Loucy (cell line): ENCODE data around the gene LRRC18.

Experiments used
- H2AFZ ChIP-seq: fragments of 200-600 bp; sonication (generic); 2 replicates; pipeline ENCODE4 v1.6.0; 2016; ENCODE audit warnings: antibody characterized with exemption, mild to moderate bottlenecking, low read length, moderate library complexity
- H3F3A ChIP-seq: fragments of 200-600 bp; 2 replicates; pipeline ENCODE4 v1.6.0; 2016; ENCODE audit warnings: antibody characterized with exemption, low read depth, mild to moderate bottlenecking
- H3K27me3 ChIP-seq: fragments of 200-600 bp; sonication (generic); 2 replicates; pipeline ENCODE4 v1.6.1; 2014; ENCODE audit warnings: low read length, mild to moderate bottlenecking; ENCODE audit not compliant: insufficient read depth, poor library complexity, severe bottlenecking
- H3K36me3 ChIP-seq: fragments of 200-600 bp; sonication (generic); 2 replicates; pipeline ENCODE4 v1.6.1; 2016; ENCODE audit warnings: low read length; ENCODE audit not compliant: insufficient read depth
- H3K4me1 ChIP-seq: fragments of 200-600 bp; sonication (generic); 2 replicates; pipeline ENCODE4 v1.5.1; 2014; ENCODE audit warnings: low read length, mild to moderate bottlenecking; ENCODE audit not compliant: insufficient read depth, poor library complexity, severe bottlenecking
- H3K4me2 ChIP-seq: fragments of 200-600 bp; sonication (generic); 2 replicates; pipeline ENCODE4 v1.6.0; 2014; ENCODE audit warnings: antibody characterized with exemption, low read length, low read depth, mild to moderate bottlenecking; ENCODE audit not compliant: poor library complexity, severe bottlenecking
- H3K4me3 ChIP-seq: fragments of 200-600 bp; sonication (generic); 2 replicates; pipeline ENCODE4 v1.5.1; 2014; ENCODE audit warnings: low read length, mild to moderate bottlenecking, mixed read lengths; ENCODE audit not compliant: poor library complexity, severe bottlenecking
- H3K79me2 ChIP-seq: fragments of 200-600 bp; sonication (generic); 2 replicates; pipeline ENCODE4 v1.6.1; 2014; ENCODE audit warnings: low read length; ENCODE audit not compliant: insufficient read depth
- H3K9ac ChIP-seq: fragments of 200-600 bp; sonication (generic); 2 replicates; pipeline ENCODE4 v1.6.0; 2014; ENCODE audit warnings: mild to moderate bottlenecking, low read depth, low read length, moderate library complexity; ENCODE audit not compliant: poor library complexity, severe bottlenecking
- H3K9me2 ChIP-seq: fragments of 200-600 bp; sonication (generic); replicated peaks from 2 replicates; pipeline ENCODE4 v1.6.1; 2016; ENCODE audit warnings: low read depth, low read length, mixed read lengths
- H3K9me3 ChIP-seq: fragments of 200-600 bp; sonication (generic); 2 replicates; pipeline ENCODE4 v1.6.1; 2014; ENCODE audit warnings: mild to moderate bottlenecking, antibody characterized with exemption, low read length, low read depth; ENCODE audit not compliant: insufficient read depth
- H4K20me1 ChIP-seq: fragments of 200-600 bp; sonication (generic); 2 replicates; pipeline ENCODE4 v1.6.0; 2014; ENCODE audit warnings: antibody characterized with exemption, low read length, mild to moderate bottlenecking; ENCODE audit not compliant: insufficient read depth, poor library complexity, severe bottlenecking
- EZH2phosphoT487 ChIP-seq: fragments of 200-600 bp; IDR thresholded peaks from 2 replicates; pipeline ENCODE4 v1.6.1; 2018; ENCODE audit warnings: antibody characterized with exemption, mild to moderate bottlenecking, moderate library complexity, borderline replicate concordance
- TF ChIP-seq, protein P1 (sequence below): fragments of 200-600 bp; sonication (generic); conservative IDR thresholded peaks from 2 replicates; pipeline ENCODE4 v1.5.1; 2014; ENCODE audit warnings: mild to moderate bottlenecking, antibody characterized with exemption, low read length

Gene LRRC18

DNA sequence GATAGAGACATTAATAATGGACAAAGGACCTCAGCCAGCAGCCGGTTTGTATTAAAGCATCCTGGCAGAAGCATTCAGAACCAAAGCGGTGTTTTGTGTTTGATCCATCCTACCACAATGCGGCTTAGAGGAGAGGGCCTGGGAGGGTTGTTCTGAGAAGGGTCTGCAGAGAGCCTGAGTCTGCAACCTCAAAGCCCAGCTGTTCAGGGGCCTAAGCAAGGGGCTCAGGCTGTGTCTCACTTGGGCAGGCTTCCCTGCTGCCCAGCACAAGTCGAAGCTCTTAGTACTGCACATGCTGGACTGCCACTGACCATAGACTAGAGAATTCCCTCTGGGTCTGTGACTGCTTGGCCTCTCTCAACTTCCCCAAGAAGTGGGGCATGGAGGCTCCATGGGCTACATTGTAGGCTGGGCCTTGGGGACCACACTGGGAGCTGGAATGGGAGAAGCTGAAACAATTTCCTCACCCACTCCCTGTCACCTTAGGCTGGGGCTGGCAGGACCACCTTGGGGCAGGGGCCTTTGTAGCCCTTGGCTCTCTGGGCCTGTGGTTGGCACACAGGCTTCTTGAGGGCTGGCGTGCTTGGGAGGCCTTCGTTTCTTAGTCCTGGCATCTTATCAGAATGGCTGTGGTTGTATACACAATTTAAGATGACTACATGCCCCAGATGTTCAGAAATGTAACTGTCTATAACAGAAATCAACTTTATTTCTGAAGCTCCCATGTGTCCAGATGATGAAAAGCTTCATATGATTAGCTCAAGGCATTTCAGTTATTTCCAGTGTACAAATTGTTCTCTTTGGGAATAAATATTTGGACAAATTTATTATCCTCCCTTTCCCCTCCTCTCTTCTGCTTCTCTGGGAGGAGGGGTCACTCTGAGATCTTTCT is 44.5 kb downstream of the LRRC18 start:
- H3F3A ChIP-seq = no peaks in the 10 kb centered on the region
- no peak overlapping the region for H3K9ac ChIP-seq
- no peaks in the 10 kb centered on the region for H3K4me1 ChIP-seq
- no peaks in the 10 kb centered on the region for H4K20me1 ChIP-seq
- no peak overlapping the region for H3K4me3 ChIP-seq
- H3K4me2 ChIP-seq = no peak overlapping the region
- no peak for TF ChIP-seq EZH2phosphoT487
- TF ChIP-seq, protein P1, sequence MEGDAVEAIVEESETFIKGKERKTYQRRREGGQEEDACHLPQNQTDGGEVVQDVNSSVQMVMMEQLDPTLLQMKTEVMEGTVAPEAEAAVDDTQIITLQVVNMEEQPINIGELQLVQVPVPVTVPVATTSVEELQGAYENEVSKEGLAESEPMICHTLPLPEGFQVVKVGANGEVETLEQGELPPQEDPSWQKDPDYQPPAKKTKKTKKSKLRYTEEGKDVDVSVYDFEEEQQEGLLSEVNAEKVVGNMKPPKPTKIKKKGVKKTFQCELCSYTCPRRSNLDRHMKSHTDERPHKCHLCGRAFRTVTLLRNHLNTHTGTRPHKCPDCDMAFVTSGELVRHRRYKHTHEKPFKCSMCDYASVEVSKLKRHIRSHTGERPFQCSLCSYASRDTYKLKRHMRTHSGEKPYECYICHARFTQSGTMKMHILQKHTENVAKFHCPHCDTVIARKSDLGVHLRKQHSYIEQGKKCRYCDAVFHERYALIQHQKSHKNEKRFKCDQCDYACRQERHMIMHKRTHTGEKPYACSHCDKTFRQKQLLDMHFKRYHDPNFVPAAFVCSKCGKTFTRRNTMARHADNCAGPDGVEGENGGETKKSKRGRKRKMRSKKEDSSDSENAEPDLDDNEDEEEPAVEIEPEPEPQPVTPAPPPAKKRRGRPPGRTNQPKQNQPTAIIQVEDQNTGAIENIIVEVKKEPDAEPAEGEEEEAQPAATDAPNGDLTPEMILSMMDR = no peak
- no peaks in the 10 kb centered on the region for H3K9me3 ChIP-seq
- H3K9me2 ChIP-seq = no peaks in the 10 kb centered on the region
- H3K27me3 ChIP-seq = no peaks in the 10 kb centered on the region
- no peak overlapping the region for H2AFZ ChIP-seq
- no peaks in the 10 kb centered on the region for H3K79me2 ChIP-seq
- no peaks in the 10 kb centered on the region for H3K36me3 ChIP-seq

DNA sequence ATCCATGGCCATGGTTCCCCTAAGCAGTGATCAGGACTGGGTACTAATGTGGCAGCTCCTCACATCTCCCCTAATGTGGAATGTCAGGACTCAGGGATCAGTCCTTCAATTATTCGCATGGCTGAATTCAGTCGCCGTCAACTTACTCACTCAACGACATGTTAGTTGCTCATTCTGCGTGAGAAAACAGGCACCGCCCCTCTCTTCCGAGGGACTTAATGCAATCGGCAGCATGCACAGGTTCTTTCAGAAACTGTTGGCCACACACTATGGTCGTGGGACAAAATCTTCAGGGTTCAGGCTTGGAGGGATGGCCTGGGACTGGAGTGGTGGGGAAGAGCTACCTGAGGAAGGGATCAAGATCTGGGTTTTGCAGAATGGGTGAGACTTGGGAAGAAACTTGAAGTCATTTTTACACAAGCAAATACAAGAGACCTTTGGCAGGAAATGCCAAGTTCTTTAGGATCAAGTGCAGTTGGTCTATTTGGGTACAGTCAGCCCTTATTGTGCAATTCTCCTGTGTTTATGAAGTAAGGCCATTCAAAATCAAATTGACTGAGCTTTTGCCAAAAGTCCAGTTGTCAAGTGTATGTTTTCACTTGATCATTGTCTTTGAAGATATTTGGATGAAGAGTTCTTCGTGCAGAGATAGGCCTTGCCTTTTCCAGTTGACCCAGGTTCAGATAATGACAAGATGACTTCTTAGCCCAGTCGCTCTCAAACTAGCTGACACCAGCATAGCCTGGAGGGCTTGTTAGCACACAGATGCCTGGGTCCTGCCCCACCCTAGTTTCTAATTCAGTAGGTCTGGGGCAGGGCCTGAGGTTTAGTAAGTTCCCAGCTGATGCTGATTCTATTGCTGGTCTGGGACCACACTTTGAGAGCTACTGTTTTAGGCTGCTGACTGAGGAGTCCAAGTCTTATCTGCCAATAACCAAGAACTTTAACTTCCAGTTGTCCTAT is 48.5 kb downstream of the LRRC18 start:
- Histone ChIP-seq H3K79me2 (no peaks in the 10 kb centered on the region), H3K4me2 (no peak overlapping the region), H3K9ac (no peak overlapping the region), H3F3A (no peaks in the 10 kb centered on the region), H3K36me3 (no peaks in the 10 kb centered on the region), H2AFZ (no peak overlapping the region), H3K4me1 (no peaks in the 10 kb centered on the region), H3K9me2 (no peaks in the 10 kb centered on the region), H3K4me3 (no peak overlapping the region), H3K9me3 (no peaks in the 10 kb centered on the region), H4K20me1 (no peaks in the 10 kb centered on the region), H3K27me3 (no peaks in the 10 kb centered on the region)
- TF ChIP-seq, protein P1 = no peak
- TF ChIP-seq EZH2phosphoT487 = no peak

DNA sequence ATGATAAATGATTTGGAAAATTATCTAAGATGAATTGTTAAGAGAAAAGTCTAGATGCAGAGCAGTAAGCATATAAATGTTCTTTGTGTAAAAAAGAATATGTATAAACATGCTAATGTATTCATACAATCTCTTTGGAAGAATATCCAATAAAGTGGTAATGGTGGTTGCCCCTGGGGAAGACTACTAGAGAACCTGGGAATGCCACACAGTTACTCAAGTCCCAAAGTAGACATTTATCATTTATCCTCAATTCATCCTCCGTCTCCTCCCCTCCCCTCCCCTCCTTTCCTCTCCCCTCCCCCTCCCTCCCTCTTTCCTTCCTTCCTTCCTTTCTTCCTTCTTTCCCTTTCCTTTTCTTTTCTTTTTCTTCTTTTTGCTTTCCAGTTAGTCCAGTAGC is 51.7 kb downstream of the LRRC18 start:
- H3K9me3 ChIP-seq = no peaks in the 10 kb centered on the region
- no peaks in the 10 kb centered on the region for H4K20me1 ChIP-seq
- H3K79me2 ChIP-seq = no peaks in the 10 kb centered on the region
- H3K27me3 ChIP-seq = no peaks in the 10 kb centered on the region
- H3K4me1 ChIP-seq = no peaks in the 10 kb centered on the region
- H3K36me3 ChIP-seq = no peaks in the 10 kb centered on the region
- TF ChIP-seq, protein P1 = no peak
- TF ChIP-seq EZH2phosphoT487 = no peak
- no peak overlapping the region for H3K4me2 ChIP-seq
- no peaks in the 10 kb centered on the region for H3K9me2 ChIP-seq
- no peak overlapping the region for H3K9ac ChIP-seq
- no peaks in the 10 kb centered on the region for H3F3A ChIP-seq
- H3K4me3 ChIP-seq = no peak overlapping the region
- no peak overlapping the region for H2AFZ ChIP-seq
